Measurements from ENCODE around the gene CYP26A1. TPM values are rescaled to one million over a fixed set of nuclear protein-coding genes. Genes with fewer than 3 reads are reported as not detected.

CYP26A1 gene
- total RNA-seq, 2 donors from 2014 or later = 5.6 TPM; not detected in 1

DNA sequence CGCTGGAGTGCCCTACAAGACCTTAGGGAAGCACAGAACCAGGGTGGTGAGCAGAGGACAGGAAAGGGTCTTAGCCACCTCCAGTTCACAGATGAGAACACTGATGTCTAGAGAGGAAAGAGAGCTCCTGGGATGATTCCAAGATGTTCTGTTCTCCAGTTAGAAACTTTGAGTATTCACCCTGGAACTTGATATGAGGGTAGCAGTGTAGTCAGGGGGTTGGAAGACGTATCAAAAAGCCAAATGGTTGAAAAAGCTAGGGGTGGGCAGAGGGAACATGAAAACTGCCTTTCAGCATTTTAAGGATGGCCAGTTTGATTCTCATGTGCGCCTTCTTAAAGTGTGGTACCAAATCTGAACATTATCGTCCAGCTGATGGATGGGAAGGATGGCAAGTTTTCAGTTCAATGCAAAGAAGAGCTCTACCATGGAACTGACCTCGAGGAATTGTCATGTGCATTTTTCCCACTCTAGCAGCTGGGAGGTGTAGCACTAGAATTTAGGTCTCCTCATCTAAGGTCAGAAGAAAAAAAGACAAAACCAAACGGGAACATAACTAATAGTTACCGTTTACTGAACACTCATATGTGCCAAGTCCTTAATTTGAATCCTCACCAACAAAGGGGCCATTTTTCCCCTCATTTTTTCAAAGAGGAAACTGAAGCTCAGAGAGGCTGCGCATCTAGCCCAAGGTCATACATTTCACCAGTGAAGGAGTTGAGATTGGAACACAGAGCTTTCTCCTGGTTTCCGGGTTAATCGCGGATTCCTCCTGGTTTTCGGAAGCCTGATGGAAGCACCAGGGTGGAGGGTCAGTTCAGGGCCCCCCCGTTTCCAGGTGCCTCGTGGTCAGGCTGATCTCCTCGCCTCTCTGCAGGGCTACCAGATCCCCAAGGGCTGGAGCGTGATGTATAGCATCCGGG is 6.0 kb upstream of the CYP26A1 start:
- WGBS, 2 donors = 10 to 15% methylated on average over 16 to 17 of the region's 17 CpGs
- Histone ChIP-seq H3K36me3 (replicated peaks in 1 of 2; ENCODE audit: insufficient read depth in 1 of 2, low read depth in 2 of 2) (no peaks in the 10 kb centered on the region), H3K9me3 (no peaks in the 10 kb centered on the region), H3K4me3 (no peak overlapping the region), H3K27me3 (no peaks in the 10 kb centered on the region), H3K27ac (no peak overlapping the region), H3K4me1 (peaks cover 13% of the 10 kb centered on the region)
- DNase-seq (no peak), ATAC-seq (no peak)
- intact Hi-C loops (cut with DNase I) = no loop called here
- no peak for TF ChIP-seq CTCF (IDR thresholded peaks at IDR 0.05)
- no peak for TF ChIP-seq POLR2A (IDR thresholded peaks at IDR 0.05)

GRCh38 chr10:93068411-93069244 is 5.1 kb upstream of the CYP26A1 start:
- H3K27me3 ChIP-seq = peaks cover 0 to 6% of the 10 kb centered on the region in 2 donors
- DNase-seq (no peak), ATAC-seq (no peak)
- no peak for TF ChIP-seq CTCF (IDR thresholded peaks at IDR 0.05)
- TF ChIP-seq POLR2A (IDR thresholded peaks at IDR 0.05) = no peak
- H3K4me3 ChIP-seq = no peak overlapping the region
- intact Hi-C loops (cut with DNase I) = no loop called here
- peaks cover 14% of the 10 kb centered on the region for H3K4me1 ChIP-seq
- H3K36me3 ChIP-seq (replicated peaks in 1 of 2; ENCODE audit: insufficient read depth in 1 of 2, low read depth in 2 of 2) = no peaks in the 10 kb centered on the region
- 6 to 41% methylated on average over 38 to 73 of the region's 73 CpGs for WGBS, 2 donors
- no peaks in the 10 kb centered on the region for H3K9me3 ChIP-seq
- no peak overlapping the region for H3K27ac ChIP-seq

DNA sequence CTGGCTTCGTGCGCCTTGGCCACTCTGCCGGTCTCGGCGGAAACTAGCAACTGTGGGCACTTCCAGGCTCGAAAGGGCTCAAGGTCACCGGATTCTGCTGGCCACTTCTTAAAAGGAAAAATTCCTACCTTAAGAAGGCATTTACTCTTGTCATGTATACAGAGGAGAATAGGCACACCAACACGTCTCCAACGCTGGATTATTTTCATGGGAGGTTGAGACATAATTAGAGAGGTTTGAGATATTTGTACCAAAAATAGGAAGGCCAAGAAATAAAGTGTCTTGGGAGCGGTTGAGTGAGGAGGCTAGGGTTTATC is 4.5 kb upstream of the CYP26A1 start:
- H3K27me3 ChIP-seq = peaks cover 0 to 10% of the 10 kb centered on the region in 2 donors
- no peak for DNase-seq
- peaks cover 20% of the 10 kb centered on the region for H3K4me1 ChIP-seq
- H3K4me3 ChIP-seq = no peak overlapping the region
- H3K9me3 ChIP-seq = no peaks in the 10 kb centered on the region
- no peak overlapping the region for H3K27ac ChIP-seq
- no peak for TF ChIP-seq POLR2A (IDR thresholded peaks at IDR 0.05)
- no peak for TF ChIP-seq CTCF (IDR thresholded peaks at IDR 0.05)
- no peaks in the 10 kb centered on the region for H3K36me3 ChIP-seq (replicated peaks in 1 of 2; ENCODE audit: insufficient read depth in 1 of 2, low read depth in 2 of 2)
- intact Hi-C loops (cut with DNase I) = no loop called here
- WGBS, 2 donors = 31 to 50% methylated on average over 10 of the region's 10 CpGs
- no peak for ATAC-seq

GRCh38 chr10:93070378-93071176 is 3.1 kb upstream of the CYP26A1 start:
- H3K4me1 ChIP-seq = peaks cover 31% of the 10 kb centered on the region
- H3K4me3 ChIP-seq = no peak overlapping the region

More at GRCh38 chr10:93070378-93071176, 3.1 kb upstream of the CYP26A1 start:
- ATAC-seq = no peak
- no peak for TF ChIP-seq POLR2A (IDR thresholded peaks at IDR 0.05)
- no peak for TF ChIP-seq CTCF (IDR thresholded peaks at IDR 0.05)
- Histone ChIP-seq H3K36me3 (replicated peaks in 1 of 2; ENCODE audit: insufficient read depth in 1 of 2, low read depth in 2 of 2) (no peaks in the 10 kb centered on the region), H3K27me3 (peaks cover 0 to 22% of the 10 kb centered on the region in 2 donors), H3K27ac (no peak overlapping the region), H3K9me3 (no peaks in the 10 kb centered on the region)
- DNase-seq = no peak
- intact Hi-C loops (cut with DNase I) = no loop called here
- 68 to 70% methylated on average over 5 of the region's 5 CpGs for WGBS, 2 donors
